SK-N-SH (cell line): ENCODE data around the gene ARID1A. TPM values are rescaled to one million over a fixed set of nuclear protein-coding genes. Genes with fewer than 3 reads are reported as not detected.

Source experiments
- CHD2 ChIP-seq: fragments of 150-350 bp; IDR thresholded peaks from 2 replicates; pipeline ENCODE4 v1.6.1; 2018; ENCODE audit warnings: low read length; ENCODE audit not compliant: partially characterized antibody
- CTCF ChIP-seq: fragments of 200-600 bp; sonication (generic); IDR thresholded peaks from 2 replicates; pipeline ENCODE4 v1.6.1; 2017; ENCODE audit warnings: antibody characterized with exemption, mild to moderate bottlenecking, moderate library complexity
- EP300 ChIP-seq, 2 experiments: IDR thresholded peaks; 2 replicates each; pipeline versions ENCODE4 v1.4.0 to v1.6.1; 2012; ENCODE audit warnings: borderline replicate concordance in 1 of 2, low read depth in 1 of 2, low read length in 1 of 2
- FOSL2 ChIP-seq: IDR thresholded peaks from 2 replicates; pipeline ENCODE4 v1.4.0; 2012; ENCODE audit warnings: low read depth, mild to moderate bottlenecking, moderate library complexity, borderline replicate concordance
- FOXJ3 ChIP-seq: sonication (generic); formaldehyde crosslinking; IDR thresholded peaks from 2 replicates; pipeline ENCODE4 v1.5.1; 2020; ENCODE audit warnings: mild to moderate bottlenecking, missing genetic modification reagents
- GATA2 ChIP-seq: sonication (generic); formaldehyde crosslinking; IDR thresholded peaks from 2 replicates; pipeline ENCODE4 v1.5.0; 2020; ENCODE audit warnings: mild to moderate bottlenecking, missing genetic modification reagents
- MXI1 ChIP-seq: IDR thresholded peaks from 2 replicates; pipeline ENCODE4 v1.6.1; 2012; ENCODE audit warnings: mild to moderate bottlenecking, low read depth, low read length, improper control_type of control experiment
- NRF1 ChIP-seq: IDR thresholded peaks from 2 replicates; pipeline ENCODE4 v1.6.1; 2012; ENCODE audit warnings: low read depth, mild to moderate bottlenecking, low read length
- PBX3 ChIP-seq: IDR thresholded peaks from 2 replicates; pipeline ENCODE4; 2012
- RAD21 ChIP-seq: IDR thresholded peaks from 2 replicates; pipeline ENCODE4 v1.6.1; 2012; ENCODE audit warnings: mild to moderate bottlenecking, low read length
- RCOR1 ChIP-seq: fragments of 150-350 bp; IDR thresholded peaks from 2 replicates; pipeline ENCODE4 v1.6.1; 2017; ENCODE audit warnings: antibody characterized with exemption, low read length
- REST ChIP-seq: IDR thresholded peaks from 2 replicates; pipeline ENCODE4 v1.6.1; 2012; ENCODE audit warnings: mild to moderate bottlenecking, low read depth, low read length, moderate library complexity
- RFX5 ChIP-seq: IDR thresholded peaks from 2 replicates; pipeline ENCODE4 v1.6.1; 2012; ENCODE audit warnings: mild to moderate bottlenecking, improper control_type of control experiment, low read length
- RXRA ChIP-seq: IDR thresholded peaks from 2 replicates; pipeline ENCODE4 v1.4.0; 2012; ENCODE audit warnings: low read depth, mild to moderate bottlenecking, borderline replicate concordance
- SIN3A ChIP-seq: IDR thresholded peaks from 2 replicates; pipeline ENCODE4 v1.6.1; 2012; ENCODE audit warnings: low read depth, mild to moderate bottlenecking, low read length, moderate library complexity, borderline replicate concordance
- SMC3 ChIP-seq: IDR thresholded peaks from 2 replicates; pipeline ENCODE4 v1.6.1; 2012; ENCODE audit warnings: low read depth, low read length, improper control_type of control experiment
- TCF12 ChIP-seq: IDR thresholded peaks from 2 replicates; pipeline ENCODE4 v1.4.0; 2012
- USF1 ChIP-seq: IDR thresholded peaks from 2 replicates; pipeline ENCODE4 v1.4.0; 2012; ENCODE audit warnings: low read depth, borderline replicate concordance
- YY1 ChIP-seq: IDR thresholded peaks from 2 replicates; pipeline ENCODE4 v1.4.0; 2012; ENCODE audit warnings: low read depth, mild to moderate bottlenecking
- ZBTB33 ChIP-seq: IDR thresholded peaks from 2 replicates; pipeline ENCODE4 v1.4.0; 2012; ENCODE audit warnings: low read depth, borderline replicate concordance
- polyA plus RNA-seq, 3 experiments: library from polyadenylated mRNA; depleted of rRNA; stranded (reverse); fragments of >200 nt; gene quantifications; 2 replicates each; pipeline ENCODE4 v1.2.3, GENCODE V29; 2012

ARID1A gene
- polyA plus RNA-seq, 1 of the 3 experiments (the other 2 are of a cell fraction): 26.5 TPM

GRCh38 chr1:26692211-26692792 is 3.5 kb upstream of the ARID1A start (continued):
- TF ChIP-seq REST (peak; percentile 29; the same call in 1 of the 2 replicates), RAD21 (peak; percentile 8; the same call in 1 of the 2 replicates), USF1 (no peak), SIN3A (peak; percentile 43; the same call in 1 of the 2 replicates), CTCF (peak; percentile 31), YY1 (peak; percentile 66; the same call in 1 of the 2 replicates), CHD2 (peak; percentile 81), RXRA (peak; percentile 21; the same call in 1 of the 2 replicates), MXI1 (peak; percentile 72), PBX3 (peak; percentile 36), NRF1 (no peak), FOXJ3 (CRISPR knock-in tag) (no peak), SMC3 (0 out of 2 replicates have a peak, but pooled peaks have one; percentile 24), ZBTB33 (no peak), EP300 (IDR thresholded peaks at IDR 0.05; ENCODE audit: borderline replicate concordance in 1 of 2, low read depth in 1 of 2, low read length in 1 of 2) (0 out of 4 replicates have a peak, but pooled peaks of 1 of the 2 experiments have one; percentile 33), FOSL2 (no peak), TCF12 (peak; percentile 57), RCOR1 (peak; percentile 67; the same call in 1 of the 2 replicates), RFX5 (0 out of 2 replicates have a peak, but pooled peaks have one; percentile 26), GATA2 (no peak)
- TF ChIP-seq, all 33 proteins: peak for 20
